OCI-M2 (cell line): Measurements from ENCODE around the gene GABRR3.
"Not testable (repeated sequence)": the region's sequence is repeated elsewhere in the genome, so short reads cannot be mapped to it uniquely, and the experiment has no call there.

Experiments used
- DNase-seq: peaks from one replicate; lab custom pipeline; 2025; ENCODE audit not compliant: unreplicated experiment; lab: John Stamatoyannopoulos, UW

GABRR3 gene

GRCh38 chr3:98022978-98023820 lies 11.9 kb downstream of the GABRR3 start:
- peak; percentile 15 for DNase-seq

GRCh38 chr3:98021830-98022560 lies 13.1 kb downstream of the GABRR3 start:
- DNase-seq = no peak

- no peak for DNase-seq
These were observed 14.7 kb downstream of the GABRR3 start for GRCh38 chr3:98020412-98020811.

- DNase-seq = no peak
These were observed 16.8 kb downstream of the GABRR3 start for GRCh38 chr3:98018301-98018700.

GRCh38 chr3:98014268-98014585 lies 20.9 kb downstream of the GABRR3 start:
- DNase-seq = no peak

GRCh38 chr3:98013411-98014267 lies 21.5 kb downstream of the GABRR3 start:
- DNase-seq = no peak

- no peak for DNase-seq
These were observed 22.1 kb downstream of the GABRR3 start for GRCh38 chr3:98012979-98013378.

- not testable (repeated sequence) for DNase-seq
These were observed 24.1 kb downstream of the GABRR3 start for GRCh38 chr3:98010883-98011449.

- no peak for DNase-seq
These were observed 24.8 kb downstream of the GABRR3 start for GRCh38 chr3:98010194-98010882.

GRCh38 chr3:98008855-98009254 lies 26.3 kb downstream of the GABRR3 start:
- DNase-seq = no peak

GRCh38 chr3:98005438-98005837 lies 29.7 kb downstream of the GABRR3 start:
- no peak for DNase-seq

GRCh38 chr3:98004721-98005120 lies 30.4 kb downstream of the GABRR3 start:
- no peak for DNase-seq

- DNase-seq = no peak
These were observed 31.7 kb downstream of the GABRR3 start for GRCh38 chr3:98003306-98003969.

- no peak for DNase-seq
These were observed 32.4 kb downstream of the GABRR3 start for GRCh38 chr3:98002717-98003116.

GRCh38 chr3:97999994-98000393 lies 35.1 kb downstream of the GABRR3 start:
- DNase-seq = no peak

GRCh38 chr3:97999103-97999502 lies 36.0 kb downstream of the GABRR3 start:
- DNase-seq = no peak

- no peak for DNase-seq
These were observed 38.1 kb downstream of the GABRR3 start for GRCh38 chr3:97996988-97997387.

- no peak for DNase-seq
These were observed 40.7 kb downstream of the GABRR3 start for GRCh38 chr3:97994328-97994945.

- DNase-seq = no peak
These were observed 41.6 kb downstream of the GABRR3 start for GRCh38 chr3:97993526-97993925.
